NOMO-1 (cell line): Measurements from ENCODE around the gene SPATC1L.

ENCODE experiments used
- DNase-seq, 2 experiments: peaks; one replicate each; lab custom pipeline; 2025; ENCODE audit not compliant: unreplicated experiment in 2 of 2; lab: John Stamatoyannopoulos, UW

The SPATC1L gene

GRCh38 chr21:46111857-46112724, 72.2 kb downstream of the SPATC1L start:
- no peak for DNase-seq

- DNase-seq: no peak
Measured at GRCh38 chr21:46111193-46111571, 73.1 kb downstream of the SPATC1L start.
